Measurements from ENCODE around the gene LNX1.

DNA sequence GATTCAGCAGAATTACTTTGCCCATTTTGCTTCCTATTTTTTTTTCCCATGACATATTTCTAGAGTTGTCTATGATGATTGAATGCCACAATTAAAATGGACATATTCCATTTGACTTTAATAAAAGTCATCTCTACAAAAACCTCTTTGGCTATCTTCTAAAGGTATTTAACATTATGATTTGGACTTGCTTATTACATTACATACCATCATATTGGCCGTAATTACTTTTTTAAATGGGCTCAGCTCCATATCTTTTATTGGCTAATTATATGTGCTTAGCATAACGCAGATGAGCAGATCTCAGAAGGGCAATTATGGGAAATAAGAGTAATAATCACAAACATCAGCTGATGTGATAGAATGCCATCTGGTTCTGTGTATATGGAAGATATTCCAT, 4.5 kb upstream of the LNX1 start:
- TF ChIP-seq, protein P1, sequence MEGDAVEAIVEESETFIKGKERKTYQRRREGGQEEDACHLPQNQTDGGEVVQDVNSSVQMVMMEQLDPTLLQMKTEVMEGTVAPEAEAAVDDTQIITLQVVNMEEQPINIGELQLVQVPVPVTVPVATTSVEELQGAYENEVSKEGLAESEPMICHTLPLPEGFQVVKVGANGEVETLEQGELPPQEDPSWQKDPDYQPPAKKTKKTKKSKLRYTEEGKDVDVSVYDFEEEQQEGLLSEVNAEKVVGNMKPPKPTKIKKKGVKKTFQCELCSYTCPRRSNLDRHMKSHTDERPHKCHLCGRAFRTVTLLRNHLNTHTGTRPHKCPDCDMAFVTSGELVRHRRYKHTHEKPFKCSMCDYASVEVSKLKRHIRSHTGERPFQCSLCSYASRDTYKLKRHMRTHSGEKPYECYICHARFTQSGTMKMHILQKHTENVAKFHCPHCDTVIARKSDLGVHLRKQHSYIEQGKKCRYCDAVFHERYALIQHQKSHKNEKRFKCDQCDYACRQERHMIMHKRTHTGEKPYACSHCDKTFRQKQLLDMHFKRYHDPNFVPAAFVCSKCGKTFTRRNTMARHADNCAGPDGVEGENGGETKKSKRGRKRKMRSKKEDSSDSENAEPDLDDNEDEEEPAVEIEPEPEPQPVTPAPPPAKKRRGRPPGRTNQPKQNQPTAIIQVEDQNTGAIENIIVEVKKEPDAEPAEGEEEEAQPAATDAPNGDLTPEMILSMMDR (IDR thresholded peaks at IDR 0.05; ENCODE audit: insufficient read depth, low read depth, low read length), result no peak
- no peak for TF ChIP-seq EZH2 (IDR thresholded peaks at IDR 0.05; ENCODE audit: insufficient read depth, low read length)
